ENCODE data around the gene UTRN. TPM values are rescaled to one million over a fixed set of nuclear protein-coding genes. Genes with fewer than 3 reads are reported as not detected.

The UTRN gene
- polyA plus RNA-seq, 1 experiment = 25.6 TPM

DNA sequence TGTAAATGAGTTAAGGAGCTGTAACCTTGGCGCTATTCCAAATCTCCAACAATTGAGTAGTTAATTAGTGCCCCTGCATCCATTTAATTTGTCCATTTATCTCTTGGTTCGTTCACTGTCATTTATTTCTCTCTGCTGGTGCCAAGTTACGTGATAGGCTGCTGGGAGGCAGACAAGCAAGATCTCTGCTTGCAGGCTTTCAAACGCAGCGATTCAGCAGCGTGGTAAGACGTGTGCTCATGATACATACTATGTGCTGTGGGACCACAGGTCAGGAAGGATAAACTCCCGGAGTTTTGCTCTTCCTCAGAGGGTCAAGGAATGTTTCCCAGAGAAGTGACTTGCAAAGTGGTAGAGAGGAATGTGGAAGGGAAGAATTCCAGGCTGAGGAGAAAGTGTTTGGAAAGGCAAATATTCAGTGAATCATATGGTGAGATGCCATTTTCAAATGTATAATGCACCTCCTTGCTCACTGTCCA lies 46.4 kb downstream of the UTRN start:
- no peaks in the 10 kb centered on the region for H3K27me3 ChIP-seq (ENCODE audit: control insufficient read depth, insufficient read depth, low read length)
- H3K36me3 ChIP-seq (ENCODE audit: control insufficient read depth, insufficient read depth, low read length) = no peaks in the 10 kb centered on the region
- ChIA-PET POLR2A (no interaction called here), CTCF (no interaction called here)
- H3K4me3 ChIP-seq (ENCODE audit: low read depth, low read length) = no peak overlapping the region
- TF ChIP-seq, protein P1, sequence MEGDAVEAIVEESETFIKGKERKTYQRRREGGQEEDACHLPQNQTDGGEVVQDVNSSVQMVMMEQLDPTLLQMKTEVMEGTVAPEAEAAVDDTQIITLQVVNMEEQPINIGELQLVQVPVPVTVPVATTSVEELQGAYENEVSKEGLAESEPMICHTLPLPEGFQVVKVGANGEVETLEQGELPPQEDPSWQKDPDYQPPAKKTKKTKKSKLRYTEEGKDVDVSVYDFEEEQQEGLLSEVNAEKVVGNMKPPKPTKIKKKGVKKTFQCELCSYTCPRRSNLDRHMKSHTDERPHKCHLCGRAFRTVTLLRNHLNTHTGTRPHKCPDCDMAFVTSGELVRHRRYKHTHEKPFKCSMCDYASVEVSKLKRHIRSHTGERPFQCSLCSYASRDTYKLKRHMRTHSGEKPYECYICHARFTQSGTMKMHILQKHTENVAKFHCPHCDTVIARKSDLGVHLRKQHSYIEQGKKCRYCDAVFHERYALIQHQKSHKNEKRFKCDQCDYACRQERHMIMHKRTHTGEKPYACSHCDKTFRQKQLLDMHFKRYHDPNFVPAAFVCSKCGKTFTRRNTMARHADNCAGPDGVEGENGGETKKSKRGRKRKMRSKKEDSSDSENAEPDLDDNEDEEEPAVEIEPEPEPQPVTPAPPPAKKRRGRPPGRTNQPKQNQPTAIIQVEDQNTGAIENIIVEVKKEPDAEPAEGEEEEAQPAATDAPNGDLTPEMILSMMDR (IDR thresholded peaks at IDR 0.05; ENCODE audit: insufficient read depth, low read depth, low read length) = no peak
- DNase-seq (ENCODE audit: low read depth) = peak; percentile 24

DNA sequence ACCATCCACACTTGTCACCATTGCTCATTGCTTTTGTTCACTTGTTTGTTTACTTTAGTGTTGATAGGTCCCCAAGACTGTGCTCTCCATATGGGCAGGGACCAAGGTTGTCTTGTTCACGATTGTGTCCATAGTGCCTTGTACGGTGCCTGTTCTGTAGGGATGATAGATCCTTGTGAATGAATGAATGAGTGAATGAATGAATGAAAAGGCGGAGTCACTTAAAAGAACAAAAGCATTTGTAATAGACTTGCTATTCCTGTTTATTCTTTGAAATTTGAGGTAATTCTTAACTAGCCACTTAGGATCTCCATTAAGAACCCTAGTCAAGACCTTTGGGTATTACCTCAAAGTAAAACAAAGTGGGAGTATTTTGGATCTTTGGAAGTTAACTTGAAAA lies 47.0 kb downstream of the UTRN start:
- ChIA-PET POLR2A (no interaction called here), CTCF (interaction anchor here (1.0 kb wide), 1 partner anchor 13 kb away, joined by 4 read pairs; no protein-coding TSS in a partner anchor)
- H3K4me3 ChIP-seq (ENCODE audit: low read depth, low read length) = no peak overlapping the region
- DNase-seq (ENCODE audit: low read depth) = no peak
- TF ChIP-seq, protein P1 (IDR thresholded peaks at IDR 0.05; ENCODE audit: insufficient read depth, low read depth, low read length) = no peak
- H3K36me3 ChIP-seq (ENCODE audit: control insufficient read depth, insufficient read depth, low read length) = no peaks in the 10 kb centered on the region
- H3K27me3 ChIP-seq (ENCODE audit: control insufficient read depth, insufficient read depth, low read length) = no peaks in the 10 kb centered on the region

GRCh38 chr6:144334150-144334708 lies 49.1 kb downstream of the UTRN start:
- POLR2A ChIA-PET = no interaction called here
- TF ChIP-seq, protein P1 (IDR thresholded peaks at IDR 0.05; ENCODE audit: insufficient read depth, low read depth, low read length) = no peak
- Histone ChIP-seq H3K4me3 (ENCODE audit: low read depth, low read length) (no peak overlapping the region), H3K27me3 (ENCODE audit: control insufficient read depth, insufficient read depth, low read length) (no peaks in the 10 kb centered on the region), H3K36me3 (ENCODE audit: control insufficient read depth, insufficient read depth, low read length) (no peaks in the 10 kb centered on the region)
- CTCF ChIA-PET = no interaction called here
- no peak for DNase-seq (ENCODE audit: low read depth)

Other genes starting within 250 kb of the UTRN start
- 238 and 261 TPM in 2 replicates for gene SF3B5, start 189.8 kb upstream of the UTRN start, polyA plus RNA-seq (2011; rRNA removed)
- 0.80 and 0.90 TPM in 2 replicates for gene STX11, start 134.8 kb upstream of the UTRN start, polyA plus RNA-seq (2011; rRNA removed)